ENCODE data around the gene LTK. TPM values are rescaled to one million over a fixed set of nuclear protein-coding genes. Genes with fewer than 3 reads are reported as not detected.

Gene LTK
- total and polyA plus RNA-seq, 2 of the 4 experiments (the other 2 are of a cell fraction) = 0.18 to 0.62 TPM

DNA sequence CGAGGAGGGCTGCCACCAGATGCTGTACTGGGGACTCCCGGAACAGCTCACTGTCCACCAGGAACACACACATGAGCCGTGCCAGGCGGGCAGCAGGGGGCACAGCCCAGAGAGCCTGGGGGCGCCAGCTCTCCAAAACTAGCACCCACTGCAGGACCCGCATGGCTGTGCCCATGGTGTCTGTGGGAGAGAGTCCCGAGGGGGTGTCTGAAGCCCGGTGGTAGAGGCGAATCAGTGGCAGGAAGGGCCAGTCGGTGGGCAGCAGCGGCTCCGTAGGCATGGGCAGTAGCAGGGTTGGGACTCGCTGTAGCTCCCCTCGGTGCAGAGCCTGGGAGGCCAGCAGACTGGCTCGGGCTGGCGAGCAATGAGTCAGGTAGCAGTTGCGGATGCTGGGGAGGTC lies 7.0 kb upstream of the LTK start:
- no peak overlapping the region for H4K91ac ChIP-seq (ENCODE audit: insufficient read depth, low read depth, low read length)
- H4K20me1 ChIP-seq (ENCODE audit: insufficient read depth, low read length) = no peaks in the 10 kb centered on the region
- WGBS, 2 experiments (ENCODE audit: extremely low coverage in 2 of 2, insufficient read length in 1 of 2) = 91% methylated on average over 8 of the region's 17 CpGs; no CpG with 5 or more reads in 1 of the 2 experiments
- H2AFZ ChIP-seq (replicated peaks; ENCODE audit: low read length, poor library complexity) = no peak overlapping the region
- H3K9ac ChIP-seq (ENCODE audit: low read depth, low read length) = no peak overlapping the region
- DNase-seq (no peak), ATAC-seq (ENCODE audit: low read depth) (no peak)
- H4K5ac ChIP-seq (ENCODE audit: low read depth, low read length) = no peak overlapping the region
- TF ChIP-seq CEBPB (IDR thresholded peaks at IDR 0.05; ENCODE audit: low read depth, low read length) = no peak
- TF ChIP-seq POLR2A (IDR thresholded peaks at IDR 0.05; ENCODE audit: low read depth, low read length) = no peak
- TF ChIP-seq RFX5 (IDR thresholded peaks at IDR 0.05; ENCODE audit: low read depth, low read length) = no peak
- TF ChIP-seq NFE2L2 (IDR thresholded peaks at IDR 0.05; ENCODE audit: low read depth, low read length) = no peak
- TF ChIP-seq BHLHE40 (IDR thresholded peaks at IDR 0.05; ENCODE audit: low read depth, low read length) = no peak
- TF ChIP-seq RCOR1 (IDR thresholded peaks at IDR 0.05; ENCODE audit: insufficient replicate concordance, low read length) = no peak
- no peak for TF ChIP-seq ELK1 (IDR thresholded peaks at IDR 0.05; ENCODE audit: borderline replicate concordance, low read depth, low read length)
- no peak for TF ChIP-seq SMC3 (IDR thresholded peaks at IDR 0.05; ENCODE audit: low read depth, low read length)
- no peak for TF ChIP-seq RAD21 (IDR thresholded peaks at IDR 0.05; ENCODE audit: low read length)
- no peak for TF ChIP-seq MAZ (IDR thresholded peaks at IDR 0.05; ENCODE audit: borderline replicate concordance, low read depth, low read length)
- no peak for TF ChIP-seq CHD1 (IDR thresholded peaks at IDR 0.05; ENCODE audit: low read depth, low read length)
- TF ChIP-seq, protein P1, sequence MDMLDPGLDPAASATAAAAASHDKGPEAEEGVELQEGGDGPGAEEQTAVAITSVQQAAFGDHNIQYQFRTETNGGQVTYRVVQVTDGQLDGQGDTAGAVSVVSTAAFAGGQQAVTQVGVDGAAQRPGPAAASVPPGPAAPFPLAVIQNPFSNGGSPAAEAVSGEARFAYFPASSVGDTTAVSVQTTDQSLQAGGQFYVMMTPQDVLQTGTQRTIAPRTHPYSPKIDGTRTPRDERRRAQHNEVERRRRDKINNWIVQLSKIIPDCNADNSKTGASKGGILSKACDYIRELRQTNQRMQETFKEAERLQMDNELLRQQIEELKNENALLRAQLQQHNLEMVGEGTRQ (IDR thresholded peaks at IDR 0.05; ENCODE audit: low read depth, low read length) = no peak
- TF ChIP-seq MAFK (IDR thresholded peaks at IDR 0.05; ENCODE audit: low read depth, low read length) = no peak
- TF ChIP-seq, protein P2, sequence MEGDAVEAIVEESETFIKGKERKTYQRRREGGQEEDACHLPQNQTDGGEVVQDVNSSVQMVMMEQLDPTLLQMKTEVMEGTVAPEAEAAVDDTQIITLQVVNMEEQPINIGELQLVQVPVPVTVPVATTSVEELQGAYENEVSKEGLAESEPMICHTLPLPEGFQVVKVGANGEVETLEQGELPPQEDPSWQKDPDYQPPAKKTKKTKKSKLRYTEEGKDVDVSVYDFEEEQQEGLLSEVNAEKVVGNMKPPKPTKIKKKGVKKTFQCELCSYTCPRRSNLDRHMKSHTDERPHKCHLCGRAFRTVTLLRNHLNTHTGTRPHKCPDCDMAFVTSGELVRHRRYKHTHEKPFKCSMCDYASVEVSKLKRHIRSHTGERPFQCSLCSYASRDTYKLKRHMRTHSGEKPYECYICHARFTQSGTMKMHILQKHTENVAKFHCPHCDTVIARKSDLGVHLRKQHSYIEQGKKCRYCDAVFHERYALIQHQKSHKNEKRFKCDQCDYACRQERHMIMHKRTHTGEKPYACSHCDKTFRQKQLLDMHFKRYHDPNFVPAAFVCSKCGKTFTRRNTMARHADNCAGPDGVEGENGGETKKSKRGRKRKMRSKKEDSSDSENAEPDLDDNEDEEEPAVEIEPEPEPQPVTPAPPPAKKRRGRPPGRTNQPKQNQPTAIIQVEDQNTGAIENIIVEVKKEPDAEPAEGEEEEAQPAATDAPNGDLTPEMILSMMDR (conservative IDR thresholded peaks at IDR 0.05; ENCODE audit: low read depth, low read length) = no peak
- no peak for TF ChIP-seq FOS (IDR thresholded peaks at IDR 0.05; ENCODE audit: low read depth, low read length)
- no peak for TF ChIP-seq MXI1 (IDR thresholded peaks at IDR 0.05; ENCODE audit: borderline replicate concordance, low read depth, low read length)
- no peak overlapping the region for H2BK15ac ChIP-seq (ENCODE audit: low read depth, low read length)
- no peak overlapping the region for H2AK9ac ChIP-seq (replicated peaks; ENCODE audit: low read depth, low read length, poor library complexity)
- H3K4ac ChIP-seq (ENCODE audit: low read depth, low read length) = no peak overlapping the region
- no peak overlapping the region for H2BK5ac ChIP-seq (ENCODE audit: low read depth, low read length, poor library complexity, severe bottlenecking)
- no peaks in the 10 kb centered on the region for H3K27me3 ChIP-seq (ENCODE audit: control insufficient read depth, insufficient read depth, low read length)
- no peaks in the 10 kb centered on the region; the same call in 1 of the 2 replicates for H3K9me1 ChIP-seq (ENCODE audit: insufficient read depth, low read length)
- no TSS peak for BruUV-seq (replicated peaks)
- H2BK120ac ChIP-seq (ENCODE audit: low read depth, low read length) = no peak overlapping the region
- no peak overlapping the region for H4K8ac ChIP-seq (ENCODE audit: low read depth in 2 of 2, low read length in 2 of 2)
- H3K27ac ChIP-seq (ENCODE audit: insufficient read depth, low read length) = no peak overlapping the region
- peaks cover 46% of the 10 kb centered on the region for H3K36me3 ChIP-seq (ENCODE audit: control insufficient read depth, insufficient read depth, low read length)
- dilution Hi-C loops (cut with HindIII; ENCODE audit: low sequenced_read_pairs, unreplicated experiment) = no loop called here
- in situ Hi-C loops (cut with MboI; ENCODE audit: low sequenced_read_pairs) = no loop called here
- no peak overlapping the region for H3K56ac ChIP-seq (ENCODE audit: extremely low read depth, insufficient read depth, low read length)
- POLR2A ChIA-PET (ENCODE audit: unreplicated experiment) = no interaction called here
- intact Hi-C loops (cut with micrococcal nuclease) = no loop called here
- no peak overlapping the region for H3K23ac ChIP-seq (ENCODE audit: low read depth, low read length)
- no peaks in the 10 kb centered on the region for H3K4me1 ChIP-seq (ENCODE audit: control insufficient read depth, insufficient read depth, low read length)
- H3K18ac ChIP-seq (ENCODE audit: low read depth, low read length) = no peak overlapping the region
- H2AK5ac ChIP-seq (ENCODE audit: low read depth, low read length) = no peak overlapping the region
- CTCF ChIA-PET = interaction anchor here (0.8 kb wide), 1 partner anchor 27 kb away, joined by 4 read pairs; no protein-coding TSS in a partner anchor
- no peaks in the 10 kb centered on the region for H3K9me3 ChIP-seq (ENCODE audit: control insufficient read depth, insufficient read depth, low read length)
- H3K79me1 ChIP-seq (ENCODE audit: low read depth in 1 of 2, low read length in 2 of 2) = no peaks in the 10 kb centered on the region
- no peak overlapping the region for H3K14ac ChIP-seq (replicated peaks; ENCODE audit: low read depth, low read length)
- H2BK20ac ChIP-seq (ENCODE audit: low read depth, low read length) = no peak overlapping the region
- H3K4me2 ChIP-seq (ENCODE audit: low read depth, low read length) = no peak overlapping the region
- no peak overlapping the region for H3K4me3 ChIP-seq (ENCODE audit: insufficient read depth, low read depth, low read length)

Data from IMR-90 (cell line).